22Rv1 (cell line): Measurements from ENCODE around the gene ATXN10.

Experiments
- H3K27ac ChIP-seq: fragments of 450-650 bp; 2 replicates; pipeline ENCODE4 v1.5.1; 2017
- ZFX ChIP-seq: fragments of 450-650 bp; IDR thresholded peaks from 2 replicates; pipeline ENCODE4 v1.6.1; 2017; ENCODE audit warnings: antibody characterized with exemption, borderline replicate concordance
- TF ChIP-seq, protein P1 (sequence below): fragments of 450-650 bp; IDR thresholded peaks from 2 replicates; pipeline ENCODE4 v1.5.1; 2017; ENCODE audit warnings: mild to moderate bottlenecking

The ATXN10 gene

DNA sequence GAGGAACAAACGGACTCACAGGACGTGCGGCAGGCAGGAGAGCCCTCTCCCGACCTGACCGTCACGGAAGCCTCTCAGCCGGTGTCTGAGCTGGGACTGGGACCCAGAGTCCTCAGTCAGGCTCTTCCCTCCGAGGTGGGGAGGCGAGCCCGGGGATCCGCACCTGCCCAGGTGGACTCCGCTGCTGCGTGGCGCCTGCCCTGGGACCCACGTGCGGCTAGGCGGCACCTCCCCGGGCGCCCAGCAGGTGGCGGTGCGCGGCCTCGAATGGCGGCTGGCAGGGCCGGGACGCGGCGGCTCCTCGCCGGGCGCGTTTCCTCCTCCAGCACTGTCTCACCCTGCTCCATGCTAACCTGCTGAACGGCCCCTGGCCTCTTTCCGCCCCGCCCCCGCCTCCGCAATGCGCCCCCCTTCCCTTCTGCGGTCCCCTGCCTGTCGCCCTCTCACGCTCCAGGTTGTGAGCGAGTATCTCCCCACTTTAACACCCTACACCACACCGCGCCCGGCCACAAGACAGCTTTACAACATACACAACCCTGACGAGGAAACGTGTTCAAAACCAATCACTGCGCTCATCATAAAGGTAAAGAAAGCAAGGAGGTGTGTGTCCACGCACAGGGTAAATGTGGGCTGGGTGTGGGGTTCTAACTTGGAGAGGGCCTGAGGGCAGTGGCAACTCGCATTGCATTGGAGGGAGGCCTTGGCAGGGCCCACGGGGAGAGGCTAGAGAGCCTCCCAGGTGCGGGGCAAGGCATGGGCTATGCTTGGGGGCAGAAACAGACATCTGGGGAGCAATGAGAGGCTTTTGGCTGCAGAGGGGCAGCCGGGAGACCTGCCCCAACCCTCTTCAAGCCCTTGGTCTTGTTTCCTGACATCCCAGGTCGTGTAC is 25.9 kb upstream of the ATXN10 start:
- no peak for TF ChIP-seq ZFX
- TF ChIP-seq, protein P1, sequence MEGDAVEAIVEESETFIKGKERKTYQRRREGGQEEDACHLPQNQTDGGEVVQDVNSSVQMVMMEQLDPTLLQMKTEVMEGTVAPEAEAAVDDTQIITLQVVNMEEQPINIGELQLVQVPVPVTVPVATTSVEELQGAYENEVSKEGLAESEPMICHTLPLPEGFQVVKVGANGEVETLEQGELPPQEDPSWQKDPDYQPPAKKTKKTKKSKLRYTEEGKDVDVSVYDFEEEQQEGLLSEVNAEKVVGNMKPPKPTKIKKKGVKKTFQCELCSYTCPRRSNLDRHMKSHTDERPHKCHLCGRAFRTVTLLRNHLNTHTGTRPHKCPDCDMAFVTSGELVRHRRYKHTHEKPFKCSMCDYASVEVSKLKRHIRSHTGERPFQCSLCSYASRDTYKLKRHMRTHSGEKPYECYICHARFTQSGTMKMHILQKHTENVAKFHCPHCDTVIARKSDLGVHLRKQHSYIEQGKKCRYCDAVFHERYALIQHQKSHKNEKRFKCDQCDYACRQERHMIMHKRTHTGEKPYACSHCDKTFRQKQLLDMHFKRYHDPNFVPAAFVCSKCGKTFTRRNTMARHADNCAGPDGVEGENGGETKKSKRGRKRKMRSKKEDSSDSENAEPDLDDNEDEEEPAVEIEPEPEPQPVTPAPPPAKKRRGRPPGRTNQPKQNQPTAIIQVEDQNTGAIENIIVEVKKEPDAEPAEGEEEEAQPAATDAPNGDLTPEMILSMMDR, result peak; percentile 92
- no peak overlapping the region for H3K27ac ChIP-seq

DNA sequence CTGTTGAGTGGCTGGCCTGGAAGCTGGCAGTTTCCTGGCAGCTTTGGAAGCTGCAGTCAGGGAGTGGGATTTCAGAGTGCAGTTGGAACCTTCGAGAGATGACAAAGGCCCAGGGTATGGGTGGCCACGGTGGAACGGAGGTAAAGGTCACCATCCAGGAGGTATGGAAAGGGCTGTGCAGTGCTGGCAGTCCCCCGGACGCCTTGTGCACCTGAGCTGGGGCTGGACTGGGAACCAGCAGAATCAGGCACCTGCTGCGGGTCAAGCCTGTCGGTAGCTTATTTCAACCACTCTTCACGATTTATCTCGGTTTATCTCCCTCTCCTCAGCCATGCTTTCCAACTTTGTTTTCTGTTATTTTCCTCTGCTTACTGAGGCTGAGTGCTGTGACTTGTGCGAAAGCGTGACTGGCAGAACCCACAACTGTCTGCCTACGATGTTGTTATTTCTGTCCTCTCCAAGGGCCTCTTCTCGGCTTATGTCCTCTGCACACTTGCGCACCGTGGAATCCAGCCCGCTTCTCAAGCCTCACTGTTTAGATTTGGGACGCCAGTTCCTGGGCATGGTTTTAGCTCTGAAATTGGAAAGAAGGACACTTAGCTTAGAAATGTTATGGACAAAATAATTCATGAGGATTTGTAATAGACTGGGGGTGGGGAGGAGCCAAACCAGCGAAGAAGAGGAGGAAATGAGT is 24.0 kb upstream of the ATXN10 start:
- no peak overlapping the region for H3K27ac ChIP-seq
- TF ChIP-seq, protein P1, result no peak

DNA sequence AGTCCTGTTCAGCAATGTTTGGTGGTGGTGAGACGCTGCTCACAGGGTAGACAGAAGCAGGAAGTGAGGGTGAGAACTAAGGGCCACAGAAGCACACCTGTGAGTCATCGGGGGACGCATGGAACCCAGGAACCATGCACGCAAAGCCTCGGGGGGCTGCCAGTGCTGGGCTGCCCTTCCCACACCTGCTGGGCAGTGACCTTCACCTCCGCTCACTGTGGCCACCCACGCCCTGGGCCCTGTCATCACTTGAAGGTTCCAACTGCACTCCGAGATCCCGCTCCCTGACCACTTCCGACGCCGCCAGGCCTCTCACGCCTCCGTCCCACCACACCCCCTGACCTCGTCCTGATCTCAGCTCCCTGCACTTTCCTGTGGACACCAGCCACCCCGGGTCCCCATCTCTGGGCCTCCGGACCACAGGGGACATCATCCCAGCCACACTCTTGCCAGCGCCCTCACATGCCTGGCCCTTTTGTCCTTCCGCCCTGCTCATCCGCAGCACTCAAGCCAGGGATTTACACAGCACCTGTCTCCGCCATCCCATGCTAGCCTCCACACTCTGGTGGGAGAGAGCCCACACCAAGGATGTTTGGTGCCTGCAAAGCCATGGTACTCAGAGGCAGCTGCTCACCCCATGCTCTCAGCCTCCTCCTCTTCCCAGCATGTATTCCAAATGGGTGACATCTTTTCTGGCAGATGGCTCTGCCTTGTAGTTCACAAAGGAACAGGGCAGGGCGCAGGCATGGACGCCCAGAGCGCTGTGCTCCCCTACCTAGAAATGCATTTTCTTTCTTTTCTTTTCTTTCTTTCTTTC is 23.1 kb upstream of the ATXN10 start:
- TF ChIP-seq ZFX, result no peak
- TF ChIP-seq, protein P1, result no peak
- no peak overlapping the region for H3K27ac ChIP-seq

DNA sequence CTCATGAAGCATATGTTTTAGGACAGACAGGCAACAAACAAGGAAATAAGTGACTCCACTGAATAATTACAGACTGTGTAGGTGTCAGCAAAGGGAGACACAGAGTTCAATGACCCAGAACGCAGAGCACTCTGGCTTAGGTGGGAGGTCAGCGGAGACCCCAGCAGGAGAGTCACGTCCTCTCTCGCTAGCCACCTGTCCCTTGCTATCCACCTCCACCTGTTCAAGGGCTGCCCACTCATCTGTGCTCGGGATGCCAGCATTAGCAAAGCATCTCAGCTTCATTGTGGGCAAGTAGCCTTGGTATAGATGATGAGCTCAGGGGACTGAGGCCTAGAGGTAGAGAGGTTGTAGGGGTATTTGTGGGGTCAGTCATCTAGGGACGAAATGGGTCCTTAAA is 21.8 kb upstream of the ATXN10 start:
- H3K27ac ChIP-seq, result no peak overlapping the region
- TF ChIP-seq, protein P1, result no peak

DNA sequence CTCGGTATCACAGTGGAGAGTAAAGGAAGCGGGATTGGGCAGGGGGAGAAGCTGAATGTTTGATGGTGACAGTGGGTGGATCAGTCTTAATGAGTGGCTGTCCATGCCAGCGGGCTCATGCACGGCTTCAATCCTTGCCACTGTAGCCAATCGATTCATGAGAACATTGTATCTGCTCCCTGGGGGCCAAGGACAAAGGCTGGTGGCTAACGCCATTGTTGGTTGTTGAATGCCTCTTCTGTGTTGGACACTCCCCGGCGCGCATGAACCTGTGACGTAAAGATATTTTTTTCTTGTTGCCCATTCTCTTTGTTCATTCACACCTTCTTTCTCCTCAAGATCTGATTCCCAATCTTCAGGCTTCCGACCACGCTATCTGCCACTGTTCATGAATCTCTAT is 20.9 kb upstream of the ATXN10 start:
- TF ChIP-seq ZFX, result no peak
- TF ChIP-seq, protein P1, result no peak
- no peak overlapping the region for H3K27ac ChIP-seq

DNA sequence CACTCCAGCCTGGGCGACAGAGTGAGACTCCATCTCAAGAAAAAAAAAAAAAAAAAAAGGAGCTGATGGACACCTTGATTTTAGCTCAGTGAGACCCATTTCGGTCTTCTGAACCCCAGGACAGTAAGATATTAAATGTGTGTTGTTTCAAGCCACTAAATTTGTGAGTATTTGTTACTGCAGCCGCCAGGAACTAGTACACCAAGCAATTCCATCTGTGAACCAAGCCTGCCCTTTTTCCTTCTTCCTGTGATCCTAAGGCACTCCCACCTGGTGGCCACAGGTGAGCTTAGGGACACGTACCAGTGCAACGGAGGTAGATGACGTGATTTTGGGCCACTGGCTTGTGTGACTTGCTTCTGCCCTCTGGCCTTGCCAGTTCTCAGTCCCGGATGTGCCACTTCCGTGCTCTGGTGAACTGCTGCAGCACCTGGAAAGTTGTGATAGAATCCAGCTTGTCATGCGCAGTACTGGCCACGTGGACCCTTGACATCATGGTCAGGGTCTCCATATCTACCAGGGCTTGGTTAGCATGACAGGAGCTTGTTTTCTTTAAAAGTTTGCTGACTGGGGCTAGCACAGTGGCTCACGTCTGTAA is 19.6 kb upstream of the ATXN10 start:
- TF ChIP-seq, protein P1, result no peak
- TF ChIP-seq ZFX, result no peak
- H3K27ac ChIP-seq, result no peak overlapping the region
